Hepatocyte (in vitro differentiated cells): ENCODE measurements around the gene CHI3L2.

Source experiments
- EZH2 ChIP-seq: fragments of 200-600 bp; sonication (generic); IDR thresholded peaks from 2 replicates; pipeline ENCODE4 v1.6.1; 2016; ENCODE audit warnings: antibody characterized with exemption, mild to moderate bottlenecking, borderline replicate concordance
- EZH2phosphoT487 ChIP-seq: fragments of 200-600 bp; sonication (generic); IDR thresholded peaks from one replicate; pipeline ENCODE4 v1.6.1; 2018; ENCODE audit warnings: antibody characterized with exemption, mild to moderate bottlenecking, low read depth, moderate library complexity; ENCODE audit not compliant: unreplicated experiment, severe bottlenecking

- TF ChIP-seq EZH2 (no peak), EZH2phosphoT487 (no peak)
Observed at GRCh38 chr1:111179968-111180533, 47.5 kb upstream of the CHI3L2 start.
